K562 (cell line): ENCODE data around the gene GRIK3. TPM values are rescaled to one million over a fixed set of nuclear protein-coding genes. Genes with fewer than 3 reads are reported as not detected.
"Not testable (repeated sequence)": the region's sequence is repeated elsewhere in the genome, so short reads cannot be mapped to it uniquely, and the experiment has no call there.

Experiments used
- ATAC-seq: fragments of 200-7000 bp; cut with Tn5 transposase; 3 replicates; pipeline ENCODE4 v1.9.1; 2020; ENCODE audit warnings: moderate library complexity
- BruUV-seq: library from RNA; stranded (reverse); fragments of 400-500 nt; replicated peaks from 2 replicates; lab custom pipeline; 2021; lab: Mats Ljungman, UMichigan
- CTCF ChIA-PET: fragments of 300-600 bp; formaldehyde crosslinking; extraction: SDS; loops from one replicate; lab custom pipeline; 2021; ENCODE audit warnings: low intra/inter-chr PET ratio; lab: Yijun Ruan, JAX
- POLR2A ChIA-PET: fragments of 300-600, 350-650 bp; sonication (Branson Sonifier 250); formaldehyde crosslinking; extraction: SDS; loops from one replicate; lab custom pipeline; 2021; ENCODE audit warnings: antibody characterized with exemption, inconsistent platforms; lab: Yijun Ruan, JAX
- DNase-seq, 4 experiments: peaks; one replicate each; pipeline versions ENCODE4 v3.0.0 to v3.0.0-alpha.2; 2011 to 2018; ENCODE audit warnings: low spot score in 3 of 4, mixed read lengths in 3 of 4; ENCODE audit errors: extremely low read depth in 1 of 4
- FAIRE-seq: peaks from 2 replicates; lab custom pipeline; 2011; peaks lifted over from hg19 to GRCh38; lab: Jason Lieb, UNC
- H2AFZ ChIP-seq: 2 replicates; pipeline ENCODE4 v1.6.0; 2011; ENCODE audit warnings: low read depth, low read length, control low read depth, inconsistent platforms
- H3K27ac ChIP-seq: fragments of 200-600 bp; 3 replicates; pipeline ENCODE4 v1.8.0; 2011; ENCODE audit warnings: low read depth, mild to moderate bottlenecking, control low read depth, inconsistent platforms, low read length, moderate library complexity, mixed read lengths; ENCODE audit errors: extremely low read depth
- H3K27me3 ChIP-seq, 2 experiments: fragments of 300-600 bp in 1 of 2; 2 replicates in 1 of 2; 3 replicates in 1 of 2; pipeline versions ENCODE4 v1.6.0 to v1.8.0; 2011; ENCODE audit warnings: inconsistent platforms in 2 of 2, low read length in 2 of 2, mild to moderate bottlenecking in 1 of 2, mixed read lengths in 1 of 2, moderate library complexity in 1 of 2; ENCODE audit not compliant: control insufficient read depth in 2 of 2, insufficient read depth in 2 of 2
- H3K36me3 ChIP-seq: fragments of 300-600 bp; 3 replicates; pipeline ENCODE4 v1.8.0; 2011; ENCODE audit warnings: mild to moderate bottlenecking, low read length, inconsistent platforms; ENCODE audit not compliant: control insufficient read depth, insufficient read depth
- H3K4me1 ChIP-seq, 2 experiments: fragments of 200-600 bp in 1 of 2; replicated peaks in 1 of 2; 2 replicates in 1 of 2; 3 replicates in 1 of 2; pipeline versions ENCODE4 v1.5.1 to v1.8.0; 2011; ENCODE audit warnings: inconsistent platforms in 2 of 2, low read length in 2 of 2, mild to moderate bottlenecking in 1 of 2, mixed read lengths in 1 of 2, moderate library complexity in 1 of 2; ENCODE audit not compliant: control insufficient read depth in 2 of 2, insufficient read depth in 2 of 2
- H3K4me2 ChIP-seq: 2 replicates; pipeline ENCODE4 v1.6.1; 2011; ENCODE audit warnings: low read length, control low read depth, inconsistent platforms, mixed read lengths; ENCODE audit not compliant: insufficient read depth
- H3K4me3 ChIP-seq: fragments of 200-600 bp; sonication (generic), shearing (Covaris generic); 2 replicates; pipeline ENCODE4 v1.5.1; 2016; ENCODE audit warnings: control low read depth, inconsistent platforms
- H3K79me2 ChIP-seq: fragments of 200-600 bp; 3 replicates; pipeline ENCODE4 v1.8.0; 2011; ENCODE audit warnings: low read length, inconsistent platforms; ENCODE audit not compliant: control insufficient read depth, insufficient read depth
- H3K9ac ChIP-seq, 2 experiments: 2 replicates each; pipeline versions ENCODE4 v1.6.0 to v1.6.1; 2011; ENCODE audit warnings: low read depth in 2 of 2, low read length in 2 of 2, control low read depth in 1 of 2, inconsistent platforms in 1 of 2, mild to moderate bottlenecking in 1 of 2, mixed read lengths in 1 of 2; ENCODE audit not compliant: insufficient read depth in 1 of 2
- H3K9me1 ChIP-seq: one replicate; pipeline ENCODE4 v1.6.0; 2011; ENCODE audit warnings: inconsistent platforms, mild to moderate bottlenecking, low read length, moderate library complexity; ENCODE audit not compliant: control insufficient read depth, insufficient read depth
- H3K9me3 ChIP-seq: replicated peaks from 2 replicates; pipeline ENCODE4 v1.5.1; 2011; ENCODE audit warnings: low read depth, low read length, inconsistent platforms; ENCODE audit not compliant: control insufficient read depth, insufficient read depth
- H4K20me1 ChIP-seq: replicated peaks from 2 replicates; pipeline ENCODE4 v1.6.1; 2011; ENCODE audit warnings: low read length, inconsistent platforms, mixed read lengths; ENCODE audit not compliant: control insufficient read depth, insufficient read depth
- CBFB ChIP-seq: sonication (generic); formaldehyde crosslinking; IDR thresholded peaks from 2 replicates; pipeline ENCODE4 v1.4.0; 2020; ENCODE audit warnings: mild to moderate bottlenecking, missing genetic modification reagents
- NFIC ChIP-seq: fragments of 450-650 bp; IDR thresholded peaks from 2 replicates; pipeline ENCODE4 v1.6.1; 2017; ENCODE audit warnings: mild to moderate bottlenecking, inconsistent platforms
- NFIX ChIP-seq: fragments of 250-450 bp; sonication (Bioruptor Pico); IDR thresholded peaks from 2 replicates; pipeline ENCODE4 v1.4.0; 2020; ENCODE audit warnings: low read depth, mild to moderate bottlenecking, moderate library complexity
- PCBP1 ChIP-seq: fragments of 200-400 bp; formaldehyde crosslinking; IDR thresholded peaks from 2 replicates; pipeline ENCODE4 v1.6.1; 2018; ENCODE audit warnings: mild to moderate bottlenecking, low read depth, low read length; ENCODE audit not compliant: poor library complexity, severe bottlenecking
- TFAP4 ChIP-seq: sonication (generic); formaldehyde crosslinking; IDR thresholded peaks from 2 replicates; pipeline ENCODE4 v1.8.0; 2022; ENCODE audit warnings: missing genetic modification reagents, mild to moderate bottlenecking, moderate library complexity, borderline replicate concordance
- ZNF140 ChIP-seq: fragments of 250-450 bp; sonication (Bioruptor Pico); IDR thresholded peaks from 2 replicates; pipeline ENCODE4 v1.8.0; 2021; ENCODE audit warnings: moderate library complexity, mild to moderate bottlenecking, inconsistent platforms
- WGBS: fragments of 100-300 bp; shearing (Covaris generic); methylation state at CpG from one replicate; pipeline ENCODE4 v1.1.6; 2016; ENCODE audit warnings: low coverage, mixed read lengths; ENCODE audit not compliant: insufficient coverage; ENCODE audit errors: missing lambda C conversion rate; 5-methylcytosine and 5-hydroxymethylcytosine counted together
- in situ Hi-C: fragments of 300-500 bp; cut with MboI; formaldehyde crosslinking; loops from 4 replicates; pipeline ENCODE4 v1.15.0; 2018; ENCODE audit warnings: inconsistent platforms, mixed read lengths
- intact Hi-C: fragments of 100-400 bp; cut with micrococcal nuclease; formaldehyde crosslinking; loops from 2 replicates; pipeline ENCODE4 v1.14.2; 2022
- polyA plus RNA-seq, 8 experiments: library from polyadenylated mRNA; depleted of rRNA in 4 of 8; stranded (reverse) in 5 of 8; unstranded in 3 of 8; fragments of >200 nt; fragmentation: Nextera tagmentation in 2 of 8; fragmentation: Illumina TruSeq in 1 of 8; extraction: Ambion mirVana in 2 of 8; extraction: Trizol in 1 of 8; gene quantifications; 2 replicates each; pipeline versions ENCODE4 v1.2.1 to v1.2.3, GENCODE V29; 2011 to 2014; ENCODE audit warnings: inconsistent platforms in 1 of 8, missing spikeins in 1 of 8
- total RNA-seq, 7 experiments: library from RNA; depleted of rRNA in 6 of 7; stranded (reverse); fragments of >200 nt in 6 of 7; fragmentation: Illumina TruSeq in 2 of 7; extraction: Trizol in 2 of 7; gene quantifications; 2 replicates each; pipeline versions ENCODE4 v1.2.1 to v1.2.3, GENCODE V29; 2011 to 2021; ENCODE audit warnings: low replicate concordance in 1 of 7

Gene GRIK3
- total and polyA plus RNA-seq, 9 of the 15 experiments (the other 6 are each of a cell fraction or from before 2014, with no cell fraction given), result not detected

GRCh38 chr1:36768486-36769178 lies 265.7 kb downstream of the GRIK3 start (continued):
- TF ChIP-seq ZNF140 (CRISPR knock-in tag) (no peak), PCBP1 (no peak), TFAP4 (CRISPR knock-in tag) (no peak), CBFB (CRISPR knock-in tag) (no peak)

GRCh38 chr1:36767429-36767828 lies 266.9 kb downstream of the GRIK3 start:
- BruUV-seq, H3K79me2 ChIP-seq, CTCF ChIA-PET, H3K36me3 ChIP-seq, H3K9me1 ChIP-seq, ATAC-seq, FAIRE-seq, H2AFZ ChIP-seq, H3K4me2 ChIP-seq, H3K27ac ChIP-seq, intact Hi-C loops, DNase-seq, H3K9ac ChIP-seq: not testable (repeated sequence)
- Histone ChIP-seq H3K27me3 (peaks cover 10 to 51% of the 10 kb centered on the region in 2 experiments; a peak in 3 of 5 replicates), H4K20me1 (0 out of 2 replicates have a peak, but pooled peaks cover 12% of the 10 kb centered on the region)
- WGBS, result 0% methylated on average over 1 of the region's 4 CpGs
- TF ChIP-seq NFIC, result peak; percentile 73
- TF ChIP-seq NFIX (CRISPR knock-in tag), result peak; percentile 21; the same call in 1 of the 2 replicates
- TF ChIP-seq, all 486 proteins: peak for 2; not testable (repeated sequence) for 484
- H3K9me3 ChIP-seq, in situ Hi-C loops, H3K4me3 ChIP-seq, H3K4me1 ChIP-seq: not testable (repeated sequence)
- POLR2A ChIA-PET, result interaction anchor here (0.6 kb wide), 1 partner anchor 298 kb away, joined by 3 read pairs; no protein-coding TSS in a partner anchor
